ENCODE measurements around the gene DCAF11.

Gene DCAF11

GRCh38 chr14:24115422-24116127 lies 998 bp downstream of the DCAF11 start:
- Histone ChIP-seq H2AFZ (ENCODE audit: low read depth, low read length, severe bottlenecking) (peak overlapping the region; percentile 8), H3K27ac (ENCODE audit: low read depth, low read length) (peak overlapping the region; percentile 22; the same call in 1 of the 2 replicates), H3K4me3 (ENCODE audit: insufficient read depth, low read length, poor library complexity, severe bottlenecking) (peak overlapping the region; percentile 75), H3K9me2 (replicated peaks; ENCODE audit: insufficient read depth, low read length) (no peaks in the 10 kb centered on the region), H3K4me2 (ENCODE audit: low read depth, low read length, poor library complexity, severe bottlenecking) (peak overlapping the region; percentile 81), H3K36me3 (ENCODE audit: low read length) (no peaks in the 10 kb centered on the region), H3F3A (ENCODE audit: insufficient read depth) (peaks cover 5% of the 10 kb centered on the region; the same call in 1 of the 2 replicates), H4K20me1 (ENCODE audit: low read depth, low read length) (no peaks in the 10 kb centered on the region), H3K9me3 (ENCODE audit: insufficient read depth, low read length) (no peaks in the 10 kb centered on the region), H3K27me3 (ENCODE audit: low read length) (no peaks in the 10 kb centered on the region), H3K9ac (ENCODE audit: low read length) (peak overlapping the region; percentile 82), H3K79me2 (ENCODE audit: insufficient read depth, low read length) (peaks cover 16% of the 10 kb centered on the region)
- TF ChIP-seq EZH2phosphoT487 (conservative IDR thresholded peaks at IDR 0.05; ENCODE audit: low read length) (no peak), CTCF (IDR thresholded peaks at IDR 0.05; ENCODE audit: insufficient read depth, low read length, poor library complexity, severe bottlenecking) (no peak)

GRCh38 chr14:24116128-24116814 lies 1.7 kb downstream of the DCAF11 start:
- peak overlapping the region; percentile 75 for H3K4me3 ChIP-seq (ENCODE audit: insufficient read depth, low read length, poor library complexity, severe bottlenecking)
- H3K9me2 ChIP-seq (replicated peaks; ENCODE audit: insufficient read depth, low read length): no peaks in the 10 kb centered on the region
- H3K27me3 ChIP-seq (ENCODE audit: low read length): no peaks in the 10 kb centered on the region
- no peak for TF ChIP-seq EZH2phosphoT487 (conservative IDR thresholded peaks at IDR 0.05; ENCODE audit: low read length)
- TF ChIP-seq CTCF (IDR thresholded peaks at IDR 0.05; ENCODE audit: insufficient read depth, low read length, poor library complexity, severe bottlenecking): no peak
- no peaks in the 10 kb centered on the region for H3K36me3 ChIP-seq (ENCODE audit: low read length)
- no peak overlapping the region for H2AFZ ChIP-seq (ENCODE audit: low read depth, low read length, severe bottlenecking)
- H3K9me3 ChIP-seq (ENCODE audit: insufficient read depth, low read length): no peaks in the 10 kb centered on the region
- no peaks in the 10 kb centered on the region for H3F3A ChIP-seq (ENCODE audit: insufficient read depth)
- peak overlapping the region; percentile 81 for H3K4me2 ChIP-seq (ENCODE audit: low read depth, low read length, poor library complexity, severe bottlenecking)
- no peaks in the 10 kb centered on the region for H4K20me1 ChIP-seq (ENCODE audit: low read depth, low read length)
- H3K27ac ChIP-seq (ENCODE audit: low read depth, low read length): no peak overlapping the region
- peaks cover 16% of the 10 kb centered on the region for H3K79me2 ChIP-seq (ENCODE audit: insufficient read depth, low read length)
- H3K9ac ChIP-seq (ENCODE audit: low read length): peak overlapping the region; percentile 82

DNA sequence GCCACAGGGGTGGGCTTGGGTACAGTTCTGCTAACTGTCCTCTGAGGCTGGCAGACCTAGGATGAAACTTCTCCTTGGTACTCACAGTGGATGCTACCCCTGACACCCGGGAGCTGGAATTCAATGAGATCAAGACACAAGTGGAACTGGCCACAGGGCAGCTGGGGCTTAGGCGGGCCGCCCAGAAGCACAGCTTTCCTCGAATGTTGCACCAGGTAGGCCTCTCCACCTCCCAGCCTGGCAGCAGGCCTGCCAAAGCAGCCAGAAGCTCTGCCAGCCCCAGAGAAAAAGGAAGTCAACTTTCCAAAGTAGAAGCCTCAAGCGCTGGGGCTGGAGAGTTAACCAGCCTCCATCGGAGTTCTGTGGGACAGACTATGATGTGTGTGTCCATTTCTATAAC lies 2.6 kb downstream of the DCAF11 start:
- Histone ChIP-seq H3K9me2 (replicated peaks; ENCODE audit: insufficient read depth, low read length) (no peaks in the 10 kb centered on the region), H3K27ac (ENCODE audit: low read depth, low read length) (no peak overlapping the region), H3K36me3 (ENCODE audit: low read length) (no peaks in the 10 kb centered on the region), H3K27me3 (ENCODE audit: low read length) (no peaks in the 10 kb centered on the region), H3F3A (ENCODE audit: insufficient read depth) (no peaks in the 10 kb centered on the region), H3K9ac (ENCODE audit: low read length) (no peak overlapping the region), H3K4me2 (ENCODE audit: low read depth, low read length, poor library complexity, severe bottlenecking) (no peak overlapping the region), H2AFZ (ENCODE audit: low read depth, low read length, severe bottlenecking) (no peak overlapping the region), H3K9me3 (ENCODE audit: insufficient read depth, low read length) (no peaks in the 10 kb centered on the region), H3K4me3 (ENCODE audit: insufficient read depth, low read length, poor library complexity, severe bottlenecking) (no peak overlapping the region), H4K20me1 (ENCODE audit: low read depth, low read length) (no peaks in the 10 kb centered on the region), H3K79me2 (ENCODE audit: insufficient read depth, low read length) (peaks cover 16% of the 10 kb centered on the region)
- TF ChIP-seq EZH2phosphoT487 (conservative IDR thresholded peaks at IDR 0.05; ENCODE audit: low read length): no peak
- no peak for TF ChIP-seq CTCF (IDR thresholded peaks at IDR 0.05; ENCODE audit: insufficient read depth, low read length, poor library complexity, severe bottlenecking)
